Measurements from ENCODE around the gene ZBTB16. TPM values are rescaled to one million over a fixed set of nuclear protein-coding genes. Genes with fewer than 3 reads are reported as not detected.

Gene ZBTB16
- total RNA-seq, 1 donor from 2014 or later, result not detected

GRCh38 chr11:114165326-114166230 lies 106.1 kb downstream of the ZBTB16 start:
- no peak overlapping the region for H3K4me3 Mint-ChIP-seq
- H3K36me3 Mint-ChIP-seq, result no peaks in the 10 kb centered on the region
- no peak overlapping the region for H3K27ac Mint-ChIP-seq
- peaks cover 62% of the 10 kb centered on the region for H3K4me1 Mint-ChIP-seq
- H3K9me3 Mint-ChIP-seq, result no peaks in the 10 kb centered on the region
- no peak for DNase-seq (ENCODE audit: low spot score in 2 of 2, unreplicated experiment in 2 of 2)
- no peak for TF ChIP-seq CTCF (IDR thresholded peaks at IDR 0.05; ENCODE audit: unreplicated experiment)
- H3K27me3 Mint-ChIP-seq (ENCODE audit: low read depth), result peaks cover 88% of the 10 kb centered on the region

GRCh38 chr11:114166362-114166761 lies 106.9 kb downstream of the ZBTB16 start:
- DNase-seq (ENCODE audit: low spot score in 2 of 2, unreplicated experiment in 2 of 2), result no peak
- Mint-ChIP-seq H3K4me1 (peaks cover 59% of the 10 kb centered on the region), H3K27me3 (ENCODE audit: low read depth) (peaks cover 89% of the 10 kb centered on the region), H3K4me3 (no peak overlapping the region), H3K27ac (no peak overlapping the region), H3K36me3 (no peaks in the 10 kb centered on the region), H3K9me3 (no peaks in the 10 kb centered on the region)
- TF ChIP-seq CTCF (IDR thresholded peaks at IDR 0.05; ENCODE audit: unreplicated experiment), result no peak

- no peak for DNase-seq (ENCODE audit: low spot score in 2 of 2, unreplicated experiment in 2 of 2)
- H3K4me3 Mint-ChIP-seq, result no peak overlapping the region
- H3K27me3 Mint-ChIP-seq (ENCODE audit: low read depth), result peaks cover 89% of the 10 kb centered on the region
- no peaks in the 10 kb centered on the region for H3K9me3 Mint-ChIP-seq
- H3K4me1 Mint-ChIP-seq, result peaks cover 58% of the 10 kb centered on the region
- peak overlapping the region; percentile 3 for H3K27ac Mint-ChIP-seq
- no peaks in the 10 kb centered on the region for H3K36me3 Mint-ChIP-seq
- TF ChIP-seq CTCF (IDR thresholded peaks at IDR 0.05; ENCODE audit: unreplicated experiment), result no peak
These were observed 107.4 kb downstream of the ZBTB16 start for GRCh38 chr11:114166897-114167323.

- DNase-seq (ENCODE audit: low spot score in 2 of 2, unreplicated experiment in 2 of 2), result no peak
- Mint-ChIP-seq H3K4me3 (no peak overlapping the region), H3K4me1 (peaks cover 53% of the 10 kb centered on the region), H3K9me3 (no peaks in the 10 kb centered on the region), H3K27ac (no peak overlapping the region), H3K27me3 (ENCODE audit: low read depth) (peaks cover 88% of the 10 kb centered on the region), H3K36me3 (no peaks in the 10 kb centered on the region)
- TF ChIP-seq CTCF (IDR thresholded peaks at IDR 0.05; ENCODE audit: unreplicated experiment), result no peak
These were observed 107.8 kb downstream of the ZBTB16 start for GRCh38 chr11:114167355-114167754.

GRCh38 chr11:114167771-114168448 lies 108.4 kb downstream of the ZBTB16 start:
- Mint-ChIP-seq H3K36me3 (no peaks in the 10 kb centered on the region), H3K4me3 (no peak overlapping the region), H3K4me1 (peaks cover 48% of the 10 kb centered on the region), H3K9me3 (no peaks in the 10 kb centered on the region), H3K27ac (no peak overlapping the region), H3K27me3 (ENCODE audit: low read depth) (peaks cover 88% of the 10 kb centered on the region)
- no peak for DNase-seq (ENCODE audit: low spot score in 2 of 2, unreplicated experiment in 2 of 2)
- no peak for TF ChIP-seq CTCF (IDR thresholded peaks at IDR 0.05; ENCODE audit: unreplicated experiment)

All from mesothelial cell of epicardium (in vitro differentiated cells).